Activated T-cell treated with anti-CD3 and anti-CD28 coated beads for 4 hours (primary cell): ENCODE measurements around the gene AGBL5.
A peak's percentile ranks its signal among the peaks of the same experiment; 100 is the strongest.

Source experiments
- DNase-seq: peaks from one replicate; pipeline ENCODE4 v3.0.0-alpha.2; 2020

The AGBL5 gene

DNA sequence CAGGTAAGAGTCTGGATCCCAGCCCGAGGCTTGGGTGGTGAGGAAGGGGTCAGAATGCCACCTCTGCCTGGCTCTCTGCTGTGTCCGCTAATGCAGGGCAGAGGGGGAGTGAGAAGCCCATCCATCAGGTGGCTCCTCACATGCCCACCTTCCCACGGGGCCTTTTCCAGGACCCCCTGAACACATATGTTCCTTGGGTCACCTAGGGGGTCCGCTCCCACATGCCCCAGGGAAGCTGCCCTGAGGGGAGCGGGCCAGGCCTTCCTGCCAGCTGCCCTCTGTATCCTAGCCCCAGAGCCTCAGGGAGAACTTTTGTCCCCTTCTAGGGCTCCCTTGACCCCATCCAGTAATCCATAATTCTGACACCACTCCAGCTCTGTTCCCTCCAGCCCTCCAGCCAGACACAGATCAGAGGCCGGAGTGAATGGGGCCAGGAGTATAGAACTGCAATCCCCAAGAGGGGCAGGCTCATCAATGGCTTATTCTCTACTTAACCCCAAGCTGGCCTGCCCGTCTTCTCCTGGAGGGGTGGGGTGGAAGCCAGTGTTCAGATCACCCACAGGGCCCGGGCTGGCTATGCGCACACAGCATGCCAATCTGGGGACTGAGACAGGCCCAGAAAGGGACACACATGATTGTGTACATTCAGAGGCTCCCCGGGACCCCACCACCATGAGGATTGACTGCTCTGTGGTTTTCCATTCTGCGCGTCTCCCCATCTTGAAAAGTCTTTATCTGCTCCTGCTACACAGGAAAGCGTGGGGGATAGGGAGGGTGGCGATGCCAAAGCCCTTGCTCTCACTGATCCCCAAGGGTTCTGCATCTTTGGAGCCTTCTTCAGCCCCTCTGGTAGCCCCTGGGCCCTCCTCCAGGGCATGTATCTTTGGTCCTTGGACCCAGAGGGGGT is 28.0 kb downstream of the AGBL5 start:
- DNase-seq = no peak

DNA sequence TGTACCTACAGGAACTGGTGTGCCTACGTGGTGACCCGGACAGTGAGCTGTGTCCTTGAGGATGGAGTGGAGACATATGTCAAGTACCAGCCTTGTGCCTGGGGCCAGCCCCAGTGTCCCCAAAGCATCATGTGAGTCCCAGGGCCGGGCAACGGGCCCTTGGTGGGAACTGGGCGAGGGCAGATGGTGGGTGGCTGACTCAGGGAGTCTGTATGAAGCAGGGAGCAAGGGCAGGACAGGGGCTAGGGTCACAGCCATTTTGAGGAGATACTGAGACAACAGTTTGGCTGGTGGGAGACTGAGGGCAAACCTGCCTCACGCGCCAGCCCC is 28.6 kb downstream of the AGBL5 start:
- DNase-seq = no peak

DNA sequence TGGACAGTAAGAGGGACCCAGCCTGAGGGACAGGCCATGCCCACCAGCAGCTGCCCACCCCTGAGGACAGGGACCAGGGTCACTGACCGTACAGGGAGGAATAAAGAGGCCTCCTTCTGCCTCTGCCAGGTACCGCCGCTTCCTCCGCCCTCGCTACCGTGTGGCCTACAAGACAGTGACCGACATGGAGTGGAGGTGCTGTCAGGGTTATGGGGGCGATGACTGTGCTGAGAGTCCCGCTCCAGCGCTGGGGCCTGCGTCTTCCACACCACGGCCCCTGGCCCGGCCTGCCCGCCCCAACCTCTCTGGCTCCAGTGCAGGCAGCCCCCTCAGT is 29.1 kb downstream of the AGBL5 start:
- DNase-seq = no peak

DNA sequence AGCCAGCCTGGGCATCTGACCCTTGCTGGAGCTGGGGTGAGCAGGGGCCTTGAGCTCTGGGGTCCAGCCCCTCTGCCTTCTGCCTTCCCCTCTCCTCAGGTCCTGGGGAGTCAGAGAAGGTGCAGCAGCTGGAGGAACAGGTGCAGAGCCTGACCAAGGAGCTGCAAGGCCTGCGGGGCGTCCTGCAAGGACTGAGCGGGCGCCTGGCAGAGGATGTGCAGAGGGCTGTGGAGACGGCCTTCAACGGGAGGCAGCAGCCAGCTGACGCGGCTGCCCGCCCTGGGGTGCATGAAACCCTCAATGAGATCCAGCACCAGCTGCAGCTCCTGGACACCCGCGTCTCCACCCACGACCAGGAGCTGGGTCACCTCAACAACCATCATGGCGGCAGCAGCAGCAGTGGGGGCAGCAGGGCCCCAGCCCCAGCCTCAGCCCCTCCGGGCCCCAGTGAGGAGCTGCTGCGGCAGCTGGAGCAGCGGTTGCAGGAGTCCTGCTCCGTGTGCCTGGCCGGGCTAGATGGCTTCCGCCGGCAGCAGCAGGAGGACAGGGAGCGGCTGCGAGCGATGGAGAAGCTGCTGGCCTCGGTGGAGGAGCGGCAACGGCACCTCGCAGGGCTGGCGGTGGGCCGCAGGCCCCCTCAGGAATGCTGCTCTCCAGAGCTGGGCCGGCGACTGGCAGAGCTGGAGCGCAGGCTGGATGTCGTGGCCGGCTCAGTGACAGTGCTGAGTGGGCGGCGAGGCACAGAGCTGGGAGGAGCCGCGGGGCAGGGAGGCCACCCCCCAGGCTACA is 30.7 kb downstream of the AGBL5 start:
- DNase-seq = no peak

DNA sequence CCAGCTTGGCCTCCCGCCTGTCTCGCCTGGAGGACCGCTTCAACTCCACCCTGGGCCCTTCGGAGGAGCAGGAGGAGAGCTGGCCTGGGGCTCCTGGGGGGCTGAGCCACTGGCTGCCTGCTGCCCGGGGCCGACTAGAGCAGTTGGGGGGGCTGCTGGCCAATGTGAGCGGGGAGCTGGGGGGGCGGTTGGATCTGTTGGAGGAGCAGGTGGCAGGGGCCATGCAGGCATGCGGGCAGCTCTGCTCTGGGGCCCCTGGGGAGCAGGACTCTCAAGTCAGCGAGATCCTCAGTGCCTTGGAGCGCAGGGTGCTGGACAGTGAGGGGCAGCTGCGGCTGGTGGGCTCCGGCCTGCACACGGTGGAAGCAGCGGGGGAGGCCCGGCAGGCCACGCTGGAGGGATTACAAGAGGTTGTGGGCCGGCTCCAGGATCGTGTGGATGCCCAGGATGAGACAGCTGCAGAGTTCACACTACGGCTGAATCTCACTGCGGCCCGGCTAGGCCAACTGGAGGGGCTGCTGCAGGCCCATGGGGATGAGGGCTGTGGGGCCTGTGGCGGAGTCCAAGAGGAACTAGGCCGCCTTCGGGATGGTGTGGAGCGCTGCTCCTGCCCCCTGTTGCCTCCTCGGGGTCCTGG is 31.4 kb downstream of the AGBL5 start:
- DNase-seq = no peak

DNA sequence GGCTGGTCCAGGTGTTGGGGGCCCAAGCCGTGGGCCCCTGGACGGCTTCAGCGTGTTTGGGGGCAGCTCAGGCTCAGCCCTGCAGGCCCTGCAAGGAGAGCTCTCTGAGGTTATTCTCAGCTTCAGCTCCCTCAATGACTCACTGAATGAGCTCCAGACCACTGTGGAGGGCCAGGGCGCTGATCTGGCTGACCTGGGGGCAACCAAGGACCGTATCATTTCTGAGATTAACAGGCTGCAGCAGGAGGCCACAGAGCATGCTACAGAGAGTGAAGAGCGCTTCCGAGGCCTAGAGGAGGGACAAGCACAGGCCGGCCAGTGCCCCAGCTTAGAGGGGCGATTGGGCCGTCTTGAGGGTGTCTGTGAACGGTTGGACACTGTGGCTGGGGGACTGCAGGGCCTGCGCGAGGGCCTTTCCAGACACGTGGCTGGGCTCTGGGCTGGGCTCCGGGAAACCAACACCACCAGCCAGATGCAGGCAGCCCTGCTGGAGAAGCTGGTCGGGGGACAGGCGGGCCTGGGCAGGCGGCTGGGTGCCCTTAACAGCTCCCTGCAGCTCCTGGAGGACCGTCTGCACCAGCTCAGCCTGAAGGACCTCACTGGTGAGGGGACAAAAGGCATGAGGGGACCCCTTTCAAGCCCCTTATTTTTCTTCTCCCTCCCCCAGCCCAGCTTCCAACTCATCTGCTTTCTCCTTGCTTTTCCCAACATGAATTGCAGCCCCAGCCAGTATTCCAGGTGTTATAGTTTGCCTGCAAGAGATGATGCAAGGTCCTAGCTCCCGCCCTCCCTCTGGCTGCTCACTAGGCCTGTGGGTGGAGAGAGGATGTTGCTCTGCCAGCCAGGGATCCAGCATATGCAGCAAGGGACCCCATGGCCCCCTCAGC is 32.2 kb downstream of the AGBL5 start:
- no peak for DNase-seq

DNA sequence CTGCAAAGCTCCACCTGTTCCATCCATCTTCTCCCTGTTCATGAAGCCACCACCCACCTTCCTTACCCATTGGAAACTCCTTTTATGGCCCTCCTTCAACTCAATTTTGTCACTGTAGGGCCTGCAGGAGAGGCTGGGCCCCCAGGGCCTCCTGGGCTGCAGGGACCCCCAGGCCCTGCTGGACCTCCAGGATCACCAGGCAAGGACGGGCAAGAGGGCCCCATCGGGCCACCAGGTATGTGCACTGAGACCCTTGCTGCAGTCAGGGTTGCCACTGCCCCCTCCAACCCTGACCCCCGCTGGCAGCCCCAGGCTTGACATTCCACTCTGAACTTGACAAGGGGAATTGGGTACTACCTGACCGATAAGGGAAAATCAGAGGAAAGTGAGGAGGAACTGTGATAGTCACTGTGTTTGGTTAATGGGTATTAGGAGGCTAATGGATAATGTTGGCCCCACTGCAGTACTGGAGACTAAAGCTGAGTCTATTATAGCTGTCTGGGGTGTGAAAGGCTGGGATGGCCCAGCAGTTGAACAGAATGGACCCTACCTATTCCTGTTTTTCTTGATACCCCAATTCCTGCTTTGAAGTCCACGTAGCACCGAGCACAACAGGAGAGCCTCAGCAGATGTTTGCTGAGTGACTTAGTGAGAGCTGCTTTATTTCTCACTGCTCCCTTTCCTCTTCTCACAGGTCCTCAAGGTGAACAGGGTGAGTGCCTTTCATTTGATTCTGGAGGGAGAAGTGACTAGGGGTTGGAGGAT is 33.0 kb downstream of the AGBL5 start:
- DNase-seq = no peak

DNA sequence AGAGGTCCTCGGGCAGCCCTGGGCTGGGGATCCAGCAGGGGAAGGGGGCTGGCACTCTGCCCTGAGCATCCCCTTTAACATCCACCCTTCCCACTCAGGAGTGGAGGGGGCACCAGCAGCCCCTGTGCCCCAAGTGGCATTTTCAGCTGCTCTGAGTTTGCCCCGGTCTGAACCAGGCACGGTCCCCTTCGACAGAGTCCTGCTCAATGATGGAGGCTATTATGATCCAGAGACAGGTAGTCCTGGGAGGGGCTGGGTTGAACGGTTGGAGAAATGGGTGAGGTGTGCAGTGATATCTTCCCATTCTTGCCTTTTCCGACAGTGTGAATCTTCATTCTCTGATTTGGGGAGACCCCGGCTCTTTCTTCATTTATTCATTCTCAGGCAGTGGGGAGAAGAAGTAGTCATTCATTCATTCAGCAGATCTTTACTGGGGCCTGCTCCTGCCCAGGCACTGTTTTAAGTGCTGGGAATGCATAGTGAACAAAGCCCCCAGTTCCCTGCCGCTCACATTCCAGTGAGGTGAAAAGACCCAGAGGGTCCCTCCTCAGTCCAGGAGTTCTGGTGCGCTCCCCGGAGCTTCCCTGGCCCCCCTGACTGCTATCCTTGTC is 33.7 kb downstream of the AGBL5 start:
- no peak for DNase-seq

DNA sequence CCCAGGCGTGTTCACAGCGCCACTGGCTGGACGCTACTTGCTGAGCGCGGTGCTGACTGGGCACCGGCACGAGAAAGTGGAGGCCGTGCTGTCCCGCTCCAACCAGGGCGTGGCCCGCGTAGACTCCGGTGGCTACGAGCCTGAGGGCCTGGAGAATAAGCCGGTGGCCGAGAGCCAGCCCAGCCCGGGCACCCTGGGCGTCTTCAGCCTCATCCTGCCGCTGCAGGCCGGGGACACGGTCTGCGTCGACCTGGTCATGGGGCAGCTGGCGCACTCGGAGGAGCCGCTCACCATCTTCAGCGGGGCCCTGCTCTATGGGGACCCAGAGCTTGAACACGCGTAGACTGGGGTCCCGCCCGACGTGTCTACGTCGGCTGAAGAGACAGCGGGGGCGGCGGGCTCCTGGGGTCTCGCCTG is 34.2 kb downstream of the AGBL5 start:
- DNase-seq = no peak

DNA sequence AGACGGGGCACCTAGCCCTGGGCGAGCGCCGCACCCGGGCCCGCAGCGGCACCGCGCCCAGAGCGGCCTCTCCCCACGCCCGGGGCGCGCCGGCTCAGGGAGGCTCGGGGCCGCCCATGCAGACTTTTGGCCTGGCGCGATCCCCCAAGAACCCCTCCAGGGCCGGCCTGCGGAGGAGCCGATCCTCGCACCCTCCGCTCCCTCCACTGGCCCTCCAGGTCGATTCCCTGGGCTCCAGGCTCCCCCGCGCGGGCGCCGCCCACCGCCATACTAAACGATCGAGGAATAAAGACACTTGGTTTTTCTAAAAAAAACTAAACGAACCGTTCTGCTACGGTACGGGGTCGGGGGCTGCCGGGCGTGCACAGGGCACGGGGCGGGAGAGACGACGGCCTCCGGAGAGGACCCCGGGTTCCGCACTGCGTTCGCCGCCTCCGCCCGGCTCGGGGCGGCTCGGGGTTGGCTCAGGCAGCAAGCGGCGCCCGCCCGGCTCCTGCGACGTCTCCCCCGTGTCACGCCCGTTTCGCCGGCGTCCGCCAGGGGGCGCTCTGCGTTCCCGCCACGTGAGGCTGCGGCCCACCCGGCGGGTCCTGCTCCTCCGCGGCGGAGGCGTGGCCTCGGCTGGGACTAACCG is 34.7 kb downstream of the AGBL5 start:
- DNase-seq = peak; percentile 97

DNA sequence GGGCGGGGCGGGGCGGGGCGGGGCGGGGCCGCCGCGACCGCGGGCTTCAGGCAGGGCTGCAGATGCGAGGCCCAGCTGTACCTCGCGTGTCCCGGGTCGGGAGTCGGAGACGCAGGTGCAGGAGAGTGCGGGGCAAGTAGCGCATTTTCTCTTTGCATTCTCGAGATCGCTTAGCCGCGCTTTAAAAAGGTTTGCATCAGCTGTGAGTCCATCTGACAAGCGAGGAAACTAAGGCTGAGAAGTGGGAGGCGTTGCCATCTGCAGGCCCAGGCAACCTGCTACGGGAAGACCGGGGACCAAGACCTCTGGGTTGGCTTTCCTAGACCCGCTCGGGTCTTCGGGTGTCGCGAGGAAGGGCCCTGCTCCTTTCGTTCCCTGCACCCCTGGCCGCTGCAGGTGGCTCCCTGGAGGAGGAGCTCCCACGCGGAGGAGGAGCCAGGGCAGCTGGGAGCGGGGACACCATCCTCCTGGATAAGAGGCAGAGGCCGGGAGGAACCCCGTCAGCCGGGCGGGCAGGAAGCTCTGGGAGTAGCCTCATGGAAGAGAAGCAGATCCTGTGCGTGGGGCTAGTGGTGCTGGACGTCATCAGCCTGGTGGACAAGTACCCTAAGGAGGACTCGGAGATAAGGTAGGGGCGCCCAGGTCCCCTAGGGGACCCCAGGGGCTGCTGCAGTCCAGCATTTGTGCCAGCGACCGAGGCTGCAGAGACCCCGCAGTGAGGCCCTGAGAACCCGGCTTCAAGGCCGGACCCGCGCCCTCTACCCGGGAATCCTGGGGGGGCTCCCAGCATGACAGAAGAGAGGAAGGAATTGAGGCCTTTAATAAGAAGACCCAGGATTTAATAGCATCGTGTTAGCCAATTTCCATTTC is 35.5 kb downstream of the AGBL5 start, which contains the start of gene KHK:
KHK (plus strand) TSS at position 49 of the 870 bp plus-strand sequence; CDS start at position 537, 488 bp downstream.
- no peak for DNase-seq

DNA sequence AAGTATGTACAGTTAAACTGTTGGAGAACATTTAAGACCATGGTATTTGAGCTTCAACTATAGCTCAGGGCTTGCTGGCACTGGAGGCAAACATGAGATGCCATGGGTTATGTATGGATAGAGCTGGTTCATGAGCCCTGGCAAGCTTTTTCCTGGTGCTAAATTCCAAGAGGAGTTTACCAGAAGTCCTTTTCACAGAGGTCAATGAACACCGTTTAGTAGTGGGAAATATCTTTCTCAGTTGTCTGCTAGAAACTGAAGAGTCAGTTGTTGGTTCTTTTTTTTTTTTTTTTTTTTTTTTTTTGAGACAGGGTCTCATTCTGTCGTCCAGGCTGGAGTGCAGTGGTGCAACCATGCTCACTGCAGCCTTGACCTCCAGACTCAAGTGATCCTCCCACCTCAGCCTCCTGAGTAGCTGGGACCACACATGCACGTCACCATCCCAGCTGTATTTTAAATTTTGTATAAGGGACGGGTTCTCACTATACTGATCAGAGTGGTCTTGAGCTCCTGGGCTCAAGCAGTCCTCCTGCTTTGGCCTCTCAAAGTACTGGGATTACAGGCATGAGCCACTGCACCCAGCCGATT is 36.4 kb downstream of the AGBL5 start:
- no peak for DNase-seq

DNA sequence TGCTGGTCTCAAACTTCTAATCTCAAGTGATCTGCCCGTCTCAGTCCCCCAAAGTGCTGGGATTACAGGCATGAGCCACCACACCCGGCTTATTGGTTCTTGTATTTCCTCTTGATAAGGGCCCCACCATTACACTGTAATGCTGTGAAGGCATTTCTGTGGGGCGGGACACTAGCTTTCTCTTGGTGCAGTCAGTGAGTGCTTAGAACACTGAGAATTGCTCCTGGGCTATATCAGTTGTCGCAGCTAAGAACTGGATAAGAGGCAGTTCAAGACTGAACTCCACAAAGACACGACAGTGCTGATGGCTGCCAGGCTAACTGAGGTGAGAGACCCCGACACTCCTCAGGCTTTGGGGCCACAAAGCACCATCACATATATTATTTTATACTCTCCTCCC is 37.2 kb downstream of the AGBL5 start:
- no peak for DNase-seq

DNA sequence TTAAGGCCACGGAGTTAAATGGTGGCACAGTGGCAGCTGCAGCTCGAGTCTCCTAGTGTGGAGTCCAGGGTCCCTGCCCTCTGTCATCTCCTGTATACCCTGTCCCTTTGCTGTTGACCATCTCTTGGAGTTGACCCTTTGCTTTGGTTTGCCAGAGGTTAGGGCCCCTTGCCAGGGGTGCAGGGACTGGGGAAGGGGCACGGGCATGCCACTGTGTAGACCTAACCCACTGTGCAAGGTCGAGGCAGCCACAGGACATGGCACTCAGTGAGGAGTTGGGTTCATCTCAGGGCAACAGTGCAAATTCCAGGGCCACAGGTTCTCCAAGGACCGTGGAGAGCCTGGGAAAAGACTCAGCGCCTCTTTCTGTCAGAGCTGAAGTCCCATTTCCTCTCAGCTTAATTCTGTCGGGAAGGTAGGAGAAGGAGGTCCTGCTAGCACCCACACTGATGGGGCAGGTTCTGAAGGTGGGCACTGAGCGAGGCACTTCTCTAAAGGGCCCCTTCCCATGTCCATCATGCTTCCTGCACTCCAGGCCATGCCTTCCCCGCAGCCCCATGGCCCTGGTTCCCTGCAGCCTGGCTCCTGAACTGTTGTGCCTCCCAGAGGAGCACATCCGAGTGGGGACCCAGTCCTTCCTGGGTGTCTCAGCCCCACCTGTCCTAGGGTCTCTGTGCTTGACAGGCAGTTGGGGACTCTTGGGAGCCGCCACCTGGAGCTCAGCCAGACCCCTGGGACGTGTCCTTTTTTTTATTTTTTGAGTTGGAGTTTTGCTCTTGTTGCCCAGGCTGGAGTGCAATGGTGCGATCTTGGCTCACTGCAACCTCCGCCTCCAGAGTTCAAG is 37.9 kb downstream of the AGBL5 start:
- DNase-seq = no peak

DNA sequence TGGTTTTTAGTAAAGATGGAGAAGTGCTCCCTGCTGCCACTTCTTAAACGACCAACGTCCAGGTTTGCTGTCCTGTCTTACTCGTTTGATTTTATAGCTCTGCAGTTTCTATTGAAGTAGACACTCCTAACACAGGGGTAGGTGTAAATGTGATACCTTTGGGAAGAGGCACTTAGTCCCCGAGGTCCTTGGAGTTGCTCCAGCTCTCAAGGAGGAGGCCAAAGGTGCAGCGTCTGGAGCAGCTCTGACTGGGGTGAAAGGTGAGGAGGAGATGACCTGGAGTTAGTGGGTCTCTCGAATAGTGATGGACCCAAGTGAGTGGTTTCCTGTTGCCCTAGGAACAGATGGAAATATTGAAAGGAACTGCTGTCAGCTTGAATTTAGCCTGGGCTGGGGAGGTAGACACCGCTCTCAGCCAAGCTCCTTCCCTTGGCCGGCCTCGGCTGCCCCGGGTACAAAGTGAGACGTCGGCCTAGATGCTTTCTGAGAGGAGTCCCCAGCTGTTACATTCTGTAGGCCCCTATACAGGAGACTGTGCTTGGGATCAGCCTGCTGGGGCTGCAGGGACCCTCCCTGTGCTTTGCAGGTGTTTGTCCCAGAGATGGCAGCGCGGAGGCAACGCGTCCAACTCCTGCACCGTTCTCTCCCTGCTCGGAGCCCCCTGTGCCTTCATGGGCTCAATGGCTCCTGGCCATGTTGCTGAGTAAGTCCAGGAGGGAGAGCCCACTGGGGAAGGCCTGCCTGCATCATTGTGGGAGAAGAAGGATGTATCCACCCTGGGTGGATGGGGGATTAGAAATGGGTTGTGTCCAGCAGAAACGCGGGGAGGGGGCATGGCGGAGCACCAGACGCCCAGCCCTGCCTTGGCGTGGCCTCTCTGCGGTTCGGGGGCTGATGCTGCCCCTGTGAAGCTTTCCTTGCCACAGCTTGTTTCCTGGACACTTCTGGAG is 40.6 kb downstream of the AGBL5 start:
- DNase-seq = no peak

DNA sequence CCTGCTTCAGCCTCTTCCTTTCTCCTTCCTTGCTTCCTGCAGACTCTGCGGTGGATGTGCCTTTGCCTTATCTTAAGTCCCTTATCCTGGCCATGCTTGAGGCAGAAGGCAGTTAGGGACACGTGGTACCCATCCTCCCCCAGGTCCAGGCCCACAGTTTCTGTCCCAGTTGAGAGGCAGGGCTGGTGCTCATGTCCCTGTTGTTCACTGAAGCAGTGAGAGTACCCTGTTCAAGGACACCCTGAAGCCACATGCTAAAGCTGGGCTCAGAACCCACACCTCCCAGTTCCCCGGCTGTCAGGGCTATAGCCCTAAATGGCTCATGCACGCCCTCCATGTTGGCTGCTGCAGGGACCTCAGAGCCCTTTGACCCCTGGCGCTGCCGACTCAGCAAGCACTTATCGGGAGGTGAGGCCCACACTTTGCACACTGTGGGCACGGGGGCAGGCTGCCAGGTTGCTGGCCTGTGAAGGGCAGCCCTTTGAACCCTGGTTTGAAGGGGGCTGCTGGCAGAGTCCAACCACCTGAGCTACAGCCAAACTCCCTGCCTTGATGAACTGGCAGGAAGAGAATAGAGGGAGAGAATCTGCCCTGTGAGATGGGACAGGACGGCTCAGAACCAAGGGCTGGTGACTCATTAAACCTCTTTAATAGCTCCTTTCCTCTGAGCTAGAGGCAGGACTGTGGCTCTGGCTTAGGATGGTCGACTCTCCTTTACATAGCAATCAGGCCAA is 41.4 kb downstream of the AGBL5 start:
- DNase-seq = no peak
